Keratinocyte (primary cell): ENCODE results near the gene TRIM66.

Experiments
- CTCF ChIP-seq, 3 experiments: IDR thresholded peaks in 1 of 3; conservative IDR thresholded peaks in 1 of 3; optimal IDR thresholded peaks in 1 of 3; 2 replicates in 2 of 3; 3 replicates in 1 of 3; pipeline versions ENCODE3 to v1.5.1; 2011; ENCODE audit warnings: low read length in 3 of 3, mild to moderate bottlenecking in 3 of 3, moderate library complexity in 2 of 3, control low read depth in 1 of 3, inconsistent platforms in 1 of 3; ENCODE audit not compliant: insufficient read depth in 2 of 3; ENCODE audit errors: extremely low read depth in 1 of 3
- EZH2 ChIP-seq: IDR thresholded peaks from one replicate; pipeline ENCODE4 v1.6.1; 2012; ENCODE audit warnings: inconsistent platforms, mild to moderate bottlenecking, low read length, moderate library complexity

- TF ChIP-seq CTCF (optimal IDR thresholded peaks at IDR 0.05 in 1 of 3, IDR thresholded peaks at IDR 0.05 in 1 of 3, conservative IDR thresholded peaks at IDR 0.05 in 1 of 3; ENCODE audit: extremely low read depth in 1 of 3, insufficient read depth in 2 of 3, low read length in 3 of 3) (no peak), EZH2 (no peak)
These were observed 39.4 kb upstream of the TRIM66 start for GRCh38 chr11:8721609-8722500.
